ENCODE measurements around the gene WDR1.

GRCh38 chr4:10093801-10094552 lies 22.6 kb downstream of the WDR1 start:
- no peak for TF ChIP-seq CTCF (IDR thresholded peaks at IDR 0.05)
- TF ChIP-seq POLR2A (IDR thresholded peaks at IDR 0.05), result no peak
